ENCODE results near the gene TCF15.

- TF ChIP-seq SRSF9 (IDR thresholded peaks at IDR 0.05; ENCODE audit: borderline replicate concordance, insufficient read depth, low read depth, low read length, poor library complexity, severe bottlenecking) (no peak), EED (CRISPR knock-in tag; IDR thresholded peaks at IDR 0.05) (no peak; the same call in 1 of the 2 replicates), CTCF (CRISPR knock-in tag; IDR thresholded peaks at IDR 0.05) (no peak; the same call in 1 of the 2 replicates), TCF7 (IDR thresholded peaks at IDR 0.05; ENCODE audit: low read depth) (no peak)
Observed at GRCh38 chr20:652615-653109, 42.6 kb upstream of the TCF15 start.

Data from HepG2 (cell line).